GM23248 (cell line): ENCODE data around the gene AFMID. TPM values are rescaled to one million over a fixed set of nuclear protein-coding genes. Genes with fewer than 3 reads are reported as not detected.
A peak's percentile ranks its signal among the peaks of the same experiment; 100 is the strongest.
"Not testable (repeated sequence)": the region's sequence is repeated elsewhere in the genome, so short reads cannot be mapped to it uniquely, and the experiment has no call there.

ENCODE experiments used
- DNase-seq: peaks from one replicate; pipeline ENCODE4 v3.0.0-alpha.2; 2015
- H2AFZ ChIP-seq: fragments of 200-600 bp; sonication (generic); 2 replicates; pipeline ENCODE4 v1.6.1; 2016; ENCODE audit warnings: antibody characterized with exemption
- H3F3A ChIP-seq: fragments of 200-600 bp; sonication (generic); 2 replicates; pipeline ENCODE4 v1.6.1; 2016; ENCODE audit warnings: mild to moderate bottlenecking, antibody characterized with exemption, mixed run types; ENCODE audit not compliant: insufficient read depth
- H3K27ac ChIP-seq: fragments of 200-600 bp; sonication (generic); 2 replicates; pipeline ENCODE4 v1.5.1; 2016; ENCODE audit warnings: mild to moderate bottlenecking
- H3K27me3 ChIP-seq: fragments of 200-600 bp; sonication (generic); replicated peaks from 2 replicates; pipeline ENCODE4 v1.6.1; 2016; ENCODE audit warnings: mild to moderate bottlenecking; ENCODE audit not compliant: insufficient read depth
- H3K36me3 ChIP-seq: fragments of 200-600 bp; sonication (generic); 2 replicates; pipeline ENCODE4 v1.6.1; 2016; ENCODE audit warnings: low read depth, mild to moderate bottlenecking
- H3K4me1 ChIP-seq: fragments of 200-600 bp; sonication (generic); 2 replicates; pipeline ENCODE4 v1.6.1; 2016; ENCODE audit warnings: mild to moderate bottlenecking; ENCODE audit not compliant: insufficient read depth
- H3K4me2 ChIP-seq: fragments of 200-600 bp; sonication (generic); one replicate; pipeline ENCODE4 v1.6.1; 2016; ENCODE audit warnings: mild to moderate bottlenecking; ENCODE audit not compliant: unreplicated experiment
- H3K4me3 ChIP-seq: fragments of 200-600 bp; sonication (generic); 2 replicates; pipeline ENCODE4 v1.5.1; 2016; ENCODE audit warnings: mild to moderate bottlenecking
- H3K79me2 ChIP-seq: fragments of 200-600 bp; sonication (generic); 2 replicates; pipeline ENCODE4 v1.6.1; 2016; ENCODE audit warnings: mild to moderate bottlenecking; ENCODE audit not compliant: insufficient read depth
- H3K9ac ChIP-seq: fragments of 200-600 bp; sonication (generic); 2 replicates; pipeline ENCODE4 v1.6.1; 2016; ENCODE audit warnings: mild to moderate bottlenecking
- H3K9me2 ChIP-seq: fragments of 200-600 bp; sonication (generic); 2 replicates; pipeline ENCODE4 v1.6.1; 2016; ENCODE audit warnings: mixed run types, mild to moderate bottlenecking, moderate library complexity; ENCODE audit not compliant: insufficient read depth
- H3K9me3 ChIP-seq: fragments of 200-600 bp; sonication (generic); one replicate; pipeline ENCODE4 v1.6.1; 2017; ENCODE audit warnings: low read depth
- H4K20me1 ChIP-seq: fragments of 200-600 bp; sonication (generic); 2 replicates; pipeline ENCODE4 v1.6.0; 2016; ENCODE audit not compliant: insufficient read depth
- EZH2 ChIP-seq: fragments of 200-600 bp; sonication (generic); IDR thresholded peaks from 2 replicates; pipeline ENCODE4 v1.6.1; 2018; ENCODE audit warnings: antibody characterized with exemption, mild to moderate bottlenecking; ENCODE audit not compliant: insufficient read depth, poor library complexity, severe bottlenecking
- EZH2phosphoT487 ChIP-seq: fragments of 200-600 bp; sonication (generic); IDR thresholded peaks from 2 replicates; pipeline ENCODE4 v1.6.1; 2018; ENCODE audit warnings: antibody characterized with exemption, moderate library complexity, mild to moderate bottlenecking, low read depth; ENCODE audit not compliant: insufficient read depth
- WGBS, 2 experiments: methylation state at CpG; one replicate each; pipeline ENCODE4 v1.1.6; 2015 to 2017; ENCODE audit warnings: low lambda C conversion rate in 2 of 2, low coverage in 1 of 2; ENCODE audit errors: missing lambda C conversion rate in 2 of 2; 5-methylcytosine and 5-hydroxymethylcytosine counted together
- in situ Hi-C: fragments of 300-500 bp; cut with MboI; formaldehyde crosslinking; loops from 2 replicates; pipeline ENCODE4 v1.15.0; 2020
- polyA plus RNA-seq: library from polyadenylated mRNA; unstranded; fragments of >200 nt; fragmentation: Nextera tagmentation; extraction: Ambion mirVana; gene quantifications from 2 replicates; pipeline ENCODE4 v1.2.1, GENCODE V29; 2016
- total RNA-seq: library from RNA; depleted of rRNA; stranded (reverse); fragments of >200 nt; shearing (Covaris generic); gene quantifications from 2 replicates; pipeline ENCODE4 v1.2.3, GENCODE V29; 2014; rRNA removed

AFMID gene, protein sequence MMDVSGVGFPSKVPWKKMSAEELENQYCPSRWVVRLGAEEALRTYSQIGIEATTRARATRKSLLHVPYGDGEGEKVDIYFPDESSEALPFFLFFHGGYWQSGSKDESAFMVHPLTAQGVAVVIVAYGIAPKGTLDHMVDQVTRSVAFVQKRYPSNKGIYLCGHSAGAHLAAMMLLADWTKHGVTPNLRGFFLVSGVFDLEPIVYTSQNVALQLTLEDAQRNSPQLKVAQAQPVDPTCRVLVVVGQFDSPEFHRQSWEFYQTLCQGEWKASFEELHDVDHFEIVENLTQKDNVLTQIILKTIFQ
- total RNA-seq (20.4 and 22.9 TPM in 2 replicates), polyA plus RNA-seq (22.2 and 24.1 TPM in 2 replicates)

DNA sequence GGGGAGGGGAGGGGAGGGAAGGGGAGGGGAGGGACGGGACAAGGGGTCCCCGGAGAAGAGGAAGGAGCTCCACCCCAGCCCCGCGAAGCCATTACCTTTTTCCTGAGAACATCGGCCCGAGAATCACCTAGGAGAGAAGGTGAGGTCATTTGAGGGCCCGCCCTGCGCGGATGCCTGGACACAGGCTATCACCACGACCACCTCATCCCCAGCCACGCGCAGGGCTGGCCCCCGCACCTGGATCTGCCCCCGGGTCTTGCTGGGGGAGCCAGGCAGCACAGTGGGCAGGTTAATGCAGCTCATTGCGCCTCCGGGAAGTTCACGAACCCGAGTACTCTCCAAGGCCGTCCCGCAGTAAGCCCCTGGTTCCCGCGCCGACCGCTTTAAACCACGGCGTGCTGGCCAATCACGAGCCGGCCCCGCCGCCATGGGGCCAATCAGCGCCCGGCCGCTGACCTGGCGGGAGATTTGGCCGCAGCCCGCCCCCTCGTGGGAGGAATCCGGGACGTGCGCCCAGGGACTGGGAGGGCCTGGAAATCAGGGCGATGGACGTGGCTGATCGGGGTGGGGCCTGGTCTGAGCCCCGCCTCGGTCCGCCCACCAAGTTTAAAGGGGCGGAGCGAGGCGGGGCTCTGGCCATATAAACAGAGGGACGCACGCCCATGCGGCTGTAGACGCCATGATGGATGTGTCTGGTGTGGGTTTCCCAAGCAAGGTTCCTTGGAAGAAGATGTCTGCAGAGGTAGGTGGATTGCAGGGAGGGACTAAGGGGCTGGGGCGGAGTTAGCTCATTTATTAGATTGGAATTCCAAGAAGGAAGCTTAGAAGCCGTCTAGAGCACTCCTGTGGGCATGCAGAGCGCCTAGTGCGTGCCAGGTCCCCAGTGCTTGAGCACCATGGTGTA, at the start of gene AFMID, which contains the start of gene TK1:
Gene AFMID (plus strand): TSS at position 671 of the 904 bp plus-strand sequence. CDS start 9 bp downstream, at position 680.
Gene TK1 (minus strand): TSS at position 361 of the 904 bp plus-strand sequence. CDS start 58 bp downstream, at position 303.
- Histone ChIP-seq H3K27me3 (no peaks in the 10 kb centered on the region), H3K4me2 (peak within 1 kb of the TSS; percentile 95), H3K4me3 (peak within 1 kb of the TSS; percentile 83), H3F3A (no peaks in the 10 kb centered on the region), H4K20me1 (no peaks in the 10 kb centered on the region), H3K36me3 (no peaks in the 10 kb centered on the region), H3K9ac (peak within 1 kb of the TSS; percentile 81), H3K9me3 (no peaks in the 10 kb centered on the region), H3K9me2 (no peaks in the 10 kb centered on the region), H3K4me1 (no peaks in the 10 kb centered on the region), H3K79me2 (peaks cover 5% of the 10 kb centered on the region), H3K27ac (no peak within 1 kb of the TSS), H2AFZ (peak within 1 kb of the TSS; percentile 93)
- 4 to 5% methylated on average over 44 to 47 of the region's 57 CpGs for WGBS, 2 experiments
- DNase-seq, result peak; percentile 98
- in situ Hi-C loops, result no loop called here
- TF ChIP-seq EZH2phosphoT487 (no peak), EZH2 (no peak)

GRCh38 chr17:78137392-78138203, 49.6 kb upstream of the AFMID start:
- peaks cover 12% of the 10 kb centered on the region; the same call in 1 of the 2 replicates for H3K27me3 ChIP-seq
- WGBS, 2 experiments, result 62 to 65% methylated on average over 26 of the region's 26 CpGs
- no peak overlapping the region for H3K27ac ChIP-seq
- no peak for TF ChIP-seq EZH2phosphoT487
- TF ChIP-seq EZH2, result no peak
- H3K4me2 ChIP-seq, result no peak overlapping the region
- no peaks in the 10 kb centered on the region for H3K79me2 ChIP-seq
- DNase-seq, result no peak
- H3K9me2 ChIP-seq, result no peaks in the 10 kb centered on the region
- H3K4me3 ChIP-seq, result no peak overlapping the region
- H3K9ac ChIP-seq, result no peak overlapping the region
- H4K20me1 ChIP-seq, result no peaks in the 10 kb centered on the region
- H3K9me3 ChIP-seq, result no peaks in the 10 kb centered on the region
- H3K4me1 ChIP-seq, result no peaks in the 10 kb centered on the region
- H3K36me3 ChIP-seq, result no peaks in the 10 kb centered on the region
- in situ Hi-C loops, result no loop called here
- no peaks in the 10 kb centered on the region for H3F3A ChIP-seq
- H2AFZ ChIP-seq, result no peak overlapping the region

- no peaks in the 10 kb centered on the region for H3K9me2 ChIP-seq
- 64 to 83% methylated on average over 14 to 17 of the region's 17 CpGs for WGBS, 2 experiments
These were observed 48.7 kb upstream of the AFMID start for GRCh38 chr17:78138204-78139060.

GRCh38 chr17:78139861-78140168, 47.3 kb upstream of the AFMID start:
- H3K4me2 ChIP-seq, H3K27ac ChIP-seq, H3K79me2 ChIP-seq, H3K9me3 ChIP-seq, H4K20me1 ChIP-seq, H2AFZ ChIP-seq, H3K27me3 ChIP-seq, DNase-seq, H3K9me2 ChIP-seq, H3K4me1 ChIP-seq, H3K36me3 ChIP-seq, H3F3A ChIP-seq, H3K4me3 ChIP-seq, H3K9ac ChIP-seq, in situ Hi-C loops: not testable (repeated sequence)
- WGBS, 2 experiments, result 84 to 85% methylated on average over 12 of the region's 12 CpGs

More at GRCh38 chr17:78138204-78139060, 48.7 kb upstream of the AFMID start:
- in situ Hi-C loops, result no loop called here
- H3K9me3 ChIP-seq, result no peaks in the 10 kb centered on the region
- H3K4me3 ChIP-seq, result no peak overlapping the region
- 0 out of 2 replicates have a peak, but pooled peaks cover 6% of the 10 kb centered on the region for H3K27me3 ChIP-seq
- TF ChIP-seq EZH2, result no peak
- TF ChIP-seq EZH2phosphoT487, result no peak
- no peaks in the 10 kb centered on the region for H3K4me1 ChIP-seq
- no peak overlapping the region for H3K9ac ChIP-seq
- no peak overlapping the region for H3K4me2 ChIP-seq
- no peak for DNase-seq
- no peak overlapping the region for H2AFZ ChIP-seq
- H3K79me2 ChIP-seq, result no peaks in the 10 kb centered on the region
- H4K20me1 ChIP-seq, result no peaks in the 10 kb centered on the region
- H3K27ac ChIP-seq, result no peak overlapping the region
- no peaks in the 10 kb centered on the region for H3K36me3 ChIP-seq
- H3F3A ChIP-seq, result no peaks in the 10 kb centered on the region
